NCI-H2029 (cell line): Measurements from ENCODE around the gene AMBRA1.

ENCODE experiments used
- DNase-seq: peaks from one replicate; lab custom pipeline; 2025; lab: John Stamatoyannopoulos, UW

Gene AMBRA1

GRCh38 chr11:46505741-46506482 is 87.9 kb downstream of the AMBRA1 start:
- DNase-seq: no peak

DNA sequence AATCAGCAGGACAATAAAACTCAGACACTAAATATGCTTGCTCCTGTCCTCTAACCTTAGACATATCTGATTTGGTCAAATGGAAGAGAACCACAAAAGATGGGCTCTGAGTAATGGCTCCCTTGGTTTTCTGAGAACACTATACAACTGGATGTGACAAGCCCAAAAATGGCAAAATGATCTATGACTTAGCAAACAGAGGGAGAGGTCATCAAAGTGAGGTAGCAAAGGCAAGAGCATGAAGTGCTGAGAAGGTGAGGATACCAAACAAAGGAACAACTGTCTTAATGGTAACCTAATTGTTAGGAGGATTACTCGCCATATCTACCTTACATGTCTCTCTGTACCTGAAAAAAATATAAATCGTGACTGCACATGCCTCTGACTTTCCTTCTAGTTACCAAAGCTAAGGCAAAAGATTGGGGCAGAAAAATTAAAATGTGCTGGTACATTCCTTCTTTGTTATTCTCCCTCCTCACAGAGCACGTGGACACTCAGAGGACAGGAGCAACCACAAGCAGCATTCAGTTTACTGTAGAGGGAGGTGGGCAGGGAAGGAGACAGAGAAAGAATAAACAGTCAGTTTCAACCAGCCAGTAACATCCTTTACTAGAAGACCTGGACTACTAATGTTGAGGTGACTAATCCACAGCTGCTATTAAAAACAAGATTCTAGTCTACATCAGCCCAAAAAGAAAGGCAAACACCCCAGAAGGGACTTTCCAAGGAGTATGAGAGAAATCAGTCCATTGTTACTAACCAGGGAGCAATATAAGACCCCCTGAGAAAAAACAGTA is 88.8 kb downstream of the AMBRA1 start:
- no peak for DNase-seq

GRCh38 chr11:46499821-46500220 is 94.0 kb downstream of the AMBRA1 start:
- DNase-seq: no peak

GRCh38 chr11:46498968-46499367 is 94.9 kb downstream of the AMBRA1 start:
- DNase-seq: no peak

DNA sequence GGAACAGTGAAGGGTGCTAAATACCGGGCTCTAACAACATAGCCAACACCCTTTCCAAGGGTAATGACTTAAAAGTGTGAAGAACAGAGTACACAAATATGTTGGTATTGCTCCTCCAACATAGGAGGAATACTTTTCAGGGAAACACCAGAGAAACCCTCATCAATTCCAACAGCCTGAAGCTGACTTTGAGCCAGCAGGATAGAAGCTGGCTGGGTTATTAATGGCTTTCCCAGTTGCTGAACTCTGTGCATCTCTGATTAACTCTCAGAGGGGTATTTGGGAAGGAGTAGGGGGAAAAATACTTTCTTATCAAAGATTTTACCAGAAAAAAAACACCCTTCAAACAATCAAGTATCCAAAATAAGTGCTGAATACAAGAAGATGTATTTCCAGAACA is 95.6 kb downstream of the AMBRA1 start:
- DNase-seq: no peak

DNA sequence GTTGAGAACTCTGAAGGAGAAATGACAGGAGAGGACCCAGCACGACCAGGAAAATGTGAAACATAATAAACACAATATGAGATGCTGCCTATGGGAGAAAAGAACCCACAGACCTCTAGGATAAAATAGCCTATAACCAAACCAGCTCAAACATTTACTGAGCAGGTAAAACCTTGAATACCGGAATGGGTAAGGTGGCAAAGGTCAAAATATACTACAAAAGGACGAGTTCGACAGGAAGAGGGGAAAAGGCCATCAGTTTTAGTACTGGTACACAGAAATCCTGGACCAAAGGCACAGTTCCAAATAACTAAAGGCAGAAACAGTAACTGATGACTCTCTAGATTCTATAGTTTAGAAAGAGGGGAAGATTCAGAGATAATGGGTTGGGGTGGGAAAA is 96.3 kb downstream of the AMBRA1 start:
- DNase-seq: no peak

- DNase-seq: no peak
Observed at GRCh38 chr11:46493791-46494190, 100.0 kb downstream of the AMBRA1 start.

GRCh38 chr11:46492532-46492931 is 101.3 kb downstream of the AMBRA1 start:
- DNase-seq: no peak

DNA sequence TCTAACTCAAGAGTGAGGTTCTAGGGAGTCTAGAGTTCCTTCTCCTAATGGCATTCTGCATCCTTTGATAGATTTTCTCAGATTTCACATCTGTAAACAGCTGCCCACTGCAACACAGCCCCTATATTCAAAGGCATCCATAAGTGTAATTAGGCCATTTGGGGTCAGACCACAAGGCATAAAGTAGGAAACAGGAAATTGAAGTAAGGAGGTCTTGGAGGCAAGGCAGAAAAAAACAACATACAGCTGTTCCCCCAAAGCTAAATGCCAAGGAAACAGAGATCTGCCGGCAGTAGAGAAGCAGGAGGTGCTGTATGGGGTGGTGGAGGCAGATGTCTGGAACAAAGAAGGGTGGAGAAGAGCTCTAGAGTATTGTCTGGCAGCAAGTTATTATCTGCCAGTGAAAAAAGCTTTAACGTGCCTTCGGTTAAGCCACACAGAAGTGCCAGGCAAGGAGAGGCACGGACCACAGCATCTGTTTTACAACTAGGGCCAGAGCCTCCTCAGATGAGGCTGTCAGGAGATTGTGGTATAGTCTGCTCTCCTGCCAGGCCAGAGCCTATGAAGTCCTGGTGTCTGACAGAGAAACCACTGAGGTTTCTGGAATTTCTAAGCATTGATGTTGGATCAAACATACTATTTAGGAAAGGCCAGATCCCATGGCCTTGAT is 102.0 kb downstream of the AMBRA1 start:
- no peak for DNase-seq

DNA sequence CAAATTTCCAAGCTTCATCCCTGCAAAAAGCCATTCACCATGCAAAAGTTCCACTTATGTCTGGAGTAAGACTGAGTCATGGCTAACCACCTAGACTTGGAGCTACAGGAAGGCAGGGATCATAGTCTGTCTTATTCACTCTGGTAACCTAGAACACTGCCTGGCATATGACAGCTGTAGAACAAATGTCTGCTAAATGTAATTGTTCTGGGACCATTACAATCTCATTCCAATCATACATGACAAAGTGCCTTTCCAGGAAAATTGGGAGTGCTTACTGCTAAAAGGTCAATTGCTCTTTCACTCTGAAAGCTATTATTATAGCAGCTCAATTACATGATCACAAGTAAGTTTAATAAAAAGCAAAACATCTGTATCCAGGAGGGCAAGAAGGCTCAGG is 103.2 kb downstream of the AMBRA1 start:
- no peak for DNase-seq

- peak; percentile 17 for DNase-seq
Observed at GRCh38 chr11:46489656-46490560, 103.9 kb downstream of the AMBRA1 start.

- no peak for DNase-seq
Observed at GRCh38 chr11:46485856-46486443, 107.9 kb downstream of the AMBRA1 start.

DNA sequence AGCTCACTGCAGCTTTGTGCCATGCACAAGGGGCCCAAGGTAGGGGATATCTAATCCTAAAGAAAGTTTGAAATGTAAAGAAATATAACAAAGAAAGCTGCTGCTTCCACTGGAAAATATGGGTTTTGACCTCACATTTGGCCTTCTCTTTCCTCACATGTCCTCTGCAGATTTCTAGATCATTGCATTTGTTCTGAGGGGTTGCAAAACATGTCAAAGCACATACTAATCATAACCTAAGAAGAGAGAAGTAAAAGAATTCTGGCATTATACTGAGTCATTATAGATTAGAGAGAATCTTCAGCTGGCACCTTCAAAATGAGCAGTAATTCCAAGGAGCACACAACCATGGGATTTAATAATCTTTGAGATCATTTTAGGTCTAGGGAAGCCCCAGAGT is 109.7 kb downstream of the AMBRA1 start:
- no peak for DNase-seq

DNA sequence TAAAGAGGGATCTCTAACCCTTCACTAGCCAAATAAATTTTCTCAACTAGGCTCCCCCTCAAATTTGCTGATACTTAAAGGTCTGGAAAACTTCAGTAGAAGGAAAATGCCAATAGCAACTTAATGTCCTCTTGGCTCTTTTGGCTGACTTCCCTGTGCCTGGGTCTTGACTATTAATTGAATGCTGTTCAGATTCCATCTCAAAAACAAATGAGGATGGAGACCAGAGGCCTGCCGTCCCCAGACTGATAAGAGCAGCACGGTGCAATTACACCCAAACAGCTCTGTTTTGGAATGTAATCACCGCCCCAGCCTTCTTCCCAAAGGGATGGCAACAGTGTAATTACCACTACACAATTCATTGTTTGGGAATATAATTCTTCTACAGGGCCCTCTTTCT is 112.9 kb downstream of the AMBRA1 start:
- DNase-seq: no peak

GRCh38 chr11:46480166-46480726 is 113.6 kb downstream of the AMBRA1 start:
- DNase-seq: no peak

DNA sequence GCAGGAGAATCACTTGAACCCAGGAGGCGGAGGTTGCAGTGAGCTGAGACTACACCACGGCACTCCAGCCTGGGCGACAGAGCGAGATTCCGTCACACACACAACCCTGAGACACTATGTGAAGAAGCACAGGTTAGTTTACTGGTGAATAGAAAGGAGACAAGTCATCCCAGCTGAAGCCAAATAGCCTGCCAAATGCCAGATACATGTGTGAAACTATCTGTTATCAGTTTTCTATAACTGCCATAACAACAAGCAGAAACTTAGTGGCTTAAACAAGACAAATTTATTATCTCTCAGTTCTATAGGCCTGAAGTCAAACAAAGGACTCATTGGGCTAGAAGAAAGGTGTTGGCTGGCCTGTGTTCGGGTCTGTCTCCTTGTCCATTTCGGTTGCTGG is 114.2 kb downstream of the AMBRA1 start:
- no peak for DNase-seq

DNA sequence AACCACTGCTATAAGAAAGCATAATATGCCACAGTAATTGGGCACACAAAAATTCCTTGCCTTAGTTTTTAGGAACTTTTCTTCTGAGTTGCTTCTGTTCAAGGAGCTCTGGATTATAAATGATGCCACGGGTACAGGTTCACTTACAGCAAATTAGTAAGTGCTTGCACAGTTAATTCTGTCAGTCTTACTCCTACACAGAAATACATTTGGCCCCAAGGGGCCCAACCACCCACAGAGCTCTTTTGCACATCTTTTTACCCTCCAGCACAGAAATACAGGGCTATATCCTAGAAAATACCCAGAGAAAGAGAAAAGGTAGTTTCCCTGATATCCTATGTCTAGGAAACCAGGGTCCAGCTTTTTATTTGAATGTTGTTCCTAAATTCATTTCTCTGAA is 115.6 kb downstream of the AMBRA1 start:
- no peak for DNase-seq

DNA sequence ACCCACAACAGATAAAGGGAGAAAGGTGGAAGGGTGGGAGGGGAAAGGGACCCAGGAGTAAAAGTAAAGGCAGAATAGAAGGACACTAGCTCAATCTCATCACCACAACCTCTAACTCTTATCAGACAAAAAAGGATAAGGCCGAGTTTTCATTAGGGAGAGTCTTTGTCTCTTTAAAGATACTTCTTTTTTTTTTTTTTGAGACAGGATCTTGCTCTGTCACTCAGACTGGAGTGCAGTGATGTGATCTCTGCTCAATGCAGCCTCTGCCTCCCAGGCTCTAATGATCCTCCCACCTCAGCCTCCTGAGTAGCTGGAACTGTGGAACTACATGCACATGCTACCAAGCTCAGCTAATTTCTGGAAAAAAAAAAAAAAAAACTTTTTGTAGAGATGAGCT is 116.7 kb downstream of the AMBRA1 start:
- DNase-seq: no peak

GRCh38 chr11:46475926-46476545 is 117.8 kb downstream of the AMBRA1 start:
- no peak for DNase-seq

DNA sequence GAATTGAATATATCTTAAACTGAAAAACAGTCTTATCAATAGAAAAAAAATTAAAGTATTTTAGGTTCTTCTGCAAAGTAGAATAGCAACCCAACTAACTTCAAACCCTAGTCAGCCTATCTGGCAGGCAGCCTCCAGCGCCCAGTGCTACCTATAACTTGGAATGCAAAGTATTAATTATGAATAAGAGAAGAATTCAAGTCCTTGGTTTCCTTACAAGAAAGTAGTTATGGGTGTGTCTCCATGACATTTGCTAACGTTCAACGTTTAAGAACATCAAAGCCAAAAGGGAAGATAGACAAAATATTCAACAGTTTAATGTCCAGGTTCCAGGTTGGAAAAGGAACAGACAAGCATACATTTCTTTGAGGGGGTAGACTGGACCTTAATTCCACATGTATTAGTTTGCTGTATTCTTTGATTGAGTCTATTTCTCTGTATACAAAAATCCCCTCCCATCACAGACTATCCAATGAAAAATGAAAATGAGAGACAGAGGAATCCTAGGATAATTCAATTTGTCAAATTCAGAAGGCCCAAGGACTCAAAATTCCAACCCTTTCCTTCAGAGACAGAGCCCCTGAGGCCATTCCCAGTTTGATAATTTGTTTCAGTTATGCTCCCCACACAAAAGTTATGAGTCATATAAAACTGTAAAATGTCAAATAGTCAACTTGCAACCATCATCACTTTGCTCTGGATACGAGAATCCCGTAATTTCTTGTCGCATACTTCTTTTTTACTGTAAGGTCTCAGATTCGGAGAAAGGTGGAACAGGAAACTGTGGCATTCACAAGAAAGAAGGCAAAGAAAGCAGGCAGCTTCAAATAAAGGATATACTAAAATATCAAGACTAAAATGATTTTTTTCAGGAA is 118.5 kb downstream of the AMBRA1 start:
- DNase-seq: no peak
